Osteoblast (primary cell): ENCODE results near the gene SPEG. TPM values are rescaled to one million over a fixed set of nuclear protein-coding genes. Genes with fewer than 3 reads are reported as not detected.
A peak's percentile ranks its signal among the peaks of the same experiment; 100 is the strongest.

Experiments used
- DNase-seq: peaks from one replicate; pipeline ENCODE4 v3.0.0; 2011; ENCODE audit warnings: low spot score, mixed read lengths; ENCODE audit not compliant: insufficient read length; ENCODE audit errors: missing footprints
- H2AFZ ChIP-seq: 2 replicates; pipeline ENCODE4 v1.6.0; 2011; ENCODE audit warnings: mild to moderate bottlenecking, low read length
- H3K27ac ChIP-seq: 2 replicates; pipeline ENCODE4 v1.5.1; 2011; ENCODE audit warnings: mild to moderate bottlenecking, low read depth, low read length, moderate library complexity
- H3K27me3 ChIP-seq: 2 replicates; pipeline ENCODE4 v1.6.0; 2012; ENCODE audit warnings: mild to moderate bottlenecking, control low read depth, inconsistent platforms, low read length, moderate library complexity; ENCODE audit not compliant: insufficient read depth
- H3K36me3 ChIP-seq: 2 replicates; pipeline ENCODE4 v1.5.1; 2011; ENCODE audit warnings: mild to moderate bottlenecking, low read length, control low read depth, moderate library complexity; ENCODE audit not compliant: insufficient read depth
- H3K4me1 ChIP-seq: 2 replicates; pipeline ENCODE4 v1.5.1; 2011; ENCODE audit warnings: mild to moderate bottlenecking, low read length, control low read depth, moderate library complexity; ENCODE audit not compliant: insufficient read depth
- H3K4me2 ChIP-seq: 2 replicates; pipeline ENCODE4 v1.6.0; 2011; ENCODE audit warnings: mild to moderate bottlenecking, low read length; ENCODE audit not compliant: insufficient read depth
- H3K4me3 ChIP-seq: fragments of 200-600 bp; sonication (generic); 3 replicates; pipeline ENCODE4 v1.5.1; 2012; ENCODE audit warnings: mild to moderate bottlenecking, low read length, inconsistent platforms; ENCODE audit not compliant: insufficient read depth
- H3K79me2 ChIP-seq: 2 replicates; pipeline ENCODE4 v1.6.0; 2012; ENCODE audit warnings: mild to moderate bottlenecking, low read length, control low read depth, inconsistent platforms; ENCODE audit not compliant: insufficient read depth
- H3K9me3 ChIP-seq: 2 replicates; pipeline ENCODE4 v1.5.1; 2011; ENCODE audit warnings: low read depth, low read length, control low read depth
- H4K20me1 ChIP-seq: 2 replicates; pipeline ENCODE4 v1.6.0; 2012; ENCODE audit warnings: mild to moderate bottlenecking, low read length, control low read depth; ENCODE audit not compliant: insufficient read depth
- total RNA-seq: library from RNA; depleted of rRNA; stranded (reverse); fragments of >200 nt; gene quantifications from 2 replicates; pipeline ENCODE4 v1.2.3, GENCODE V29; 2012
- TF ChIP-seq, protein P1 (sequence below): IDR thresholded peaks from 2 replicates; pipeline ENCODE4 v1.5.1; 2011; ENCODE audit warnings: mild to moderate bottlenecking, low read depth, low read length, moderate library complexity; ENCODE audit errors: extremely low read depth

SPEG gene
- 24.2 and 26.4 TPM in 2 replicates for total RNA-seq

DNA sequence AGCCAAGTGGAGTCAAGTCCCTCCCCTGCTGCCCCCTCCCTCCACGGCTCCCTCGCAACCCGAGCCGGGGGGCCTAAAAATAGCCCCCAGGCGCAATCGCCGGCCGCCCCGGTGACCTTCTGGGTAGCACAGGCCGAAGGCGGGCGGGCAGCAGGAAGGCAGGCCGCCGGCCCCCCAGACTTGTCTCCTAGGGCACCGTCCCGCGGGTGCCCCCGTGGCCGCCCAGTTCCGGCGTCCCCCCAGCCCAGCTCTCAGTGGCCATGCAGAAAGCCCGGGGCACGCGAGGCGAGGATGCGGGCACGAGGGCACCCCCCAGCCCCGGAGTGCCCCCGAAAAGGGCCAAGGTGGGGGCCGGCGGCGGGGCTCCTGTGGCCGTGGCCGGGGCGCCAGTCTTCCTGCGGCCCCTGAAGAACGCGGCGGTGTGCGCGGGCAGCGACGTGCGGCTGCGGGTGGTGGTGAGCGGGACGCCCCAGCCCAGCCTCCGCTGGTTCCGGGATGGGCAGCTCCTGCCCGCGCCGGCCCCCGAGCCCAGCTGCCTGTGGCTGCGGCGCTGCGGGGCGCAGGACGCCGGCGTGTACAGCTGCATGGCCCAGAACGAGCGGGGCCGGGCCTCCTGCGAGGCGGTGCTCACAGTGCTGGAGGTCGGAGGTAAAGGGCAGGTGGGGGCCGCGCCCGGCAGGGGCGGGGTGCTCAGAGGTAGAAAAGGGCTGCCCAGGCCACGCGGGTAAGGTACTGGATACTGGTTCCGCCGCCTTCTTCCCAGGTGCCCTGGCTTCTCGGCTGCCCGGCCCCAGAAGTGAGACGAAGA lies at the start of gene SPEG:
TSS of gene SPEG (plus strand) at position 126 of the 808 bp plus-strand sequence. CDS start at position 261, 135 bp downstream.
- peaks cover 18% of the 10 kb centered on the region for H3K4me1 ChIP-seq
- TF ChIP-seq, protein P1, sequence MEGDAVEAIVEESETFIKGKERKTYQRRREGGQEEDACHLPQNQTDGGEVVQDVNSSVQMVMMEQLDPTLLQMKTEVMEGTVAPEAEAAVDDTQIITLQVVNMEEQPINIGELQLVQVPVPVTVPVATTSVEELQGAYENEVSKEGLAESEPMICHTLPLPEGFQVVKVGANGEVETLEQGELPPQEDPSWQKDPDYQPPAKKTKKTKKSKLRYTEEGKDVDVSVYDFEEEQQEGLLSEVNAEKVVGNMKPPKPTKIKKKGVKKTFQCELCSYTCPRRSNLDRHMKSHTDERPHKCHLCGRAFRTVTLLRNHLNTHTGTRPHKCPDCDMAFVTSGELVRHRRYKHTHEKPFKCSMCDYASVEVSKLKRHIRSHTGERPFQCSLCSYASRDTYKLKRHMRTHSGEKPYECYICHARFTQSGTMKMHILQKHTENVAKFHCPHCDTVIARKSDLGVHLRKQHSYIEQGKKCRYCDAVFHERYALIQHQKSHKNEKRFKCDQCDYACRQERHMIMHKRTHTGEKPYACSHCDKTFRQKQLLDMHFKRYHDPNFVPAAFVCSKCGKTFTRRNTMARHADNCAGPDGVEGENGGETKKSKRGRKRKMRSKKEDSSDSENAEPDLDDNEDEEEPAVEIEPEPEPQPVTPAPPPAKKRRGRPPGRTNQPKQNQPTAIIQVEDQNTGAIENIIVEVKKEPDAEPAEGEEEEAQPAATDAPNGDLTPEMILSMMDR: no peak
- H3K27ac ChIP-seq: peak within 1 kb of the TSS; percentile 24
- no peaks in the 10 kb centered on the region for H3K79me2 ChIP-seq
- peak within 1 kb of the TSS; percentile 54 for H3K4me3 ChIP-seq
- peak within 1 kb of the TSS; percentile 50 for H2AFZ ChIP-seq
- H4K20me1 ChIP-seq: no peaks in the 10 kb centered on the region
- H3K4me2 ChIP-seq: peak within 1 kb of the TSS; percentile 60
- no peaks in the 10 kb centered on the region for H3K9me3 ChIP-seq
- peak; percentile 92 for DNase-seq
- no peaks in the 10 kb centered on the region for H3K36me3 ChIP-seq
- H3K27me3 ChIP-seq: peaks cover 4% of the 10 kb centered on the region

DNA sequence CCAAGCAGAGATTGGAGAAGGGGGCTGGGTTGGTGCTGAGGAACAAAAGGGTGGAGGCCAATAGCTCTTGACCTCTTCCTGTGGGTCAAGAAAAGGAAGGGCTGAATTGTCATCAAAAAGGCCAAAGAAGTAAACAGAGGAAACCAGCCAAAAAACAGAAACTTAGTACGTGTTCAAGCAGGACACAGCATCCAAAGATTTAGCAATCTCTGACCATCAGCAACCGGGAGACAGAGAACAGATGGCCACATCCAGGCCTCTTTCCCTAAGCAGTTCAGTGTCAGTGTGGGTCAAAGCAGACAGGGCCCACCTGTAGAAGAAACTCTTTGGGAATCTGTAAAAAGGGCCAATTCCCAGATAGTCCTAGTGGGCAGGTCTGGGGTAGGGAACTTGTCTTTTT lies 49.8 kb upstream of the SPEG start:
- Histone ChIP-seq H2AFZ (no peak overlapping the region), H3K27me3 (no peaks in the 10 kb centered on the region), H3K4me2 (no peak overlapping the region), H3K4me1 (peaks cover 14% of the 10 kb centered on the region), H3K36me3 (peaks cover 54% of the 10 kb centered on the region), H3K27ac (no peak overlapping the region), H3K9me3 (no peaks in the 10 kb centered on the region), H3K79me2 (peaks cover 7% of the 10 kb centered on the region), H4K20me1 (peaks cover 11% of the 10 kb centered on the region), H3K4me3 (no peak overlapping the region)
- TF ChIP-seq, protein P1: no peak
- no peak for DNase-seq

DNA sequence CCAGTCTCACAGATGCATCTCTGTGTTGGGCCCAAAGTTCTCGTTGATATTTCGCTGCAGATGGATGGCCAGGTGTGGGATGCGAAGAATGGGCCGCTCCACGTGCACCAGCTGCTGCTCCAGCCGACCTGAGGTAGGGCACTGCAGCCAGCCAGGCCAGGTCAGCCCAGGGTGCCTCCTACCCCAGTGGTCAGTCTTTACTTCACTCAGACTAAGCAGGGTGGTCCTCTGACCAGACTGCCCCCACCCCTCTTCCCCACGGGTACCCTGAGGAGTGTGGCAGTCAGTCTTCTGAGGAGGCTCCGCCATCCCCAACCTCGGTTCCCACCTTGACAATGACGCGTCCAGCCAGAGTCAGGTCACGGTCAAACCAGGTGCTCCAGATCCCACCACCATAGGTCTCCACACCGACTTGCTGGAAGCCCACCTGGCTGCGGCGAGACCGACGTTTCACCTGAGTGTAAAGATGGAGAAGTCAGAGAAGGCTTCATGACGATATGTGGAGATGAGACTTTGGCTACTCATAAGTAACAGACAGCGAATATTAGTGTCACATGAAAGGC lies 48.6 kb upstream of the SPEG start:
- peak overlapping the region; percentile 96 for H3K4me2 ChIP-seq

More for the DNA sequence above, 48.6 kb upstream of the SPEG start:
- H3K27me3 ChIP-seq: no peaks in the 10 kb centered on the region
- peaks cover 46% of the 10 kb centered on the region for H3K36me3 ChIP-seq
- DNase-seq: no peak
- peaks cover 7% of the 10 kb centered on the region for H3K79me2 ChIP-seq
- H4K20me1 ChIP-seq: peaks cover 11% of the 10 kb centered on the region
- peaks cover 14% of the 10 kb centered on the region for H3K4me1 ChIP-seq
- TF ChIP-seq, protein P1: no peak
- no peak overlapping the region for H2AFZ ChIP-seq
- H3K4me3 ChIP-seq: no peak overlapping the region
- H3K9me3 ChIP-seq: no peaks in the 10 kb centered on the region
- H3K27ac ChIP-seq: no peak overlapping the region
